ENCODE measurements around the gene PGAP1.

Gene PGAP1

GRCh38 chr2:196783431-196784094, 142.9 kb downstream of the PGAP1 start:
- no peak for DNase-seq

All from activated gamma-delta T cell (primary cell).